Measurements from ENCODE around the gene POMT2. TPM values are rescaled to one million over a fixed set of nuclear protein-coding genes. Genes with fewer than 3 reads are reported as not detected.

POMT2 gene
- total RNA-seq, 2 experiments from 2014 or later, result 7.6 to 8.2 TPM

- peak overlapping the region; percentile 21 for H3K27ac Mint-ChIP-seq
- no peak for TF ChIP-seq CTCF (IDR thresholded peaks at IDR 0.05)
- peaks cover 9% of the 10 kb centered on the region for H3K36me3 Mint-ChIP-seq (ENCODE audit: low read depth)
- peaks cover 31% of the 10 kb centered on the region for H3K4me1 Mint-ChIP-seq (ENCODE audit: low read depth)
- peak overlapping the region; percentile 46 for H3K4me3 Mint-ChIP-seq
- H3K27me3 Mint-ChIP-seq, result no peaks in the 10 kb centered on the region
- no peaks in the 10 kb centered on the region for H3K9me3 ChIP-seq (ENCODE audit: control insufficient read depth in 1 of 2, insufficient read depth in 1 of 2, low read length in 2 of 2)
- no peak for ATAC-seq (ENCODE audit: poor library complexity)
- H3K27me3 ChIP-seq (ENCODE audit: control insufficient read depth in 1 of 2, insufficient read depth in 2 of 2, low read length in 2 of 2), result no peaks in the 10 kb centered on the region
- H3K4me3 ChIP-seq (ENCODE audit: low read length), result no peak overlapping the region
- DNase-seq, result no peak
- no peaks in the 10 kb centered on the region for H3K36me3 ChIP-seq (ENCODE audit: insufficient read depth, low read length)
- intact Hi-C loops (cut with DNase I, micrococcal nuclease), result loop anchor here (2.0 to 10.0 kb wide), 5 partner anchors 299 to 603 kb away; partner anchors contain the start of genes ANGEL1 (in 1 of the 2) and SPTLC2 (in 1 of the 2)
- H3K27ac ChIP-seq (ENCODE audit: low read depth in 1 of 2, low read length in 2 of 2), result no peak overlapping the region
- ChIA-PET CTCF (no interaction called here), POLR2A (no interaction called here)
- no peaks in the 10 kb centered on the region for H3K9me3 Mint-ChIP-seq
- H3K4me1 ChIP-seq (ENCODE audit: insufficient read depth, low read length), result peaks cover 23% of the 10 kb centered on the region
Measured at GRCh38 chr14:77318006-77318553, 2.6 kb downstream of the POMT2 start.

GRCh38 chr14:77316872-77317301, 3.8 kb downstream of the POMT2 start:
- Mint-ChIP-seq H3K27me3 (no peaks in the 10 kb centered on the region), H3K9me3 (no peaks in the 10 kb centered on the region), H3K4me1 (ENCODE audit: low read depth) (peaks cover 22% of the 10 kb centered on the region), H3K27ac (no peak overlapping the region), H3K4me3 (no peak overlapping the region), H3K36me3 (ENCODE audit: low read depth) (peaks cover 9% of the 10 kb centered on the region)
- ATAC-seq (ENCODE audit: poor library complexity) (no peak), DNase-seq (no peak)
- Histone ChIP-seq H3K4me3 (ENCODE audit: low read length) (no peak overlapping the region), H3K27me3 (ENCODE audit: control insufficient read depth in 1 of 2, insufficient read depth in 2 of 2, low read length in 2 of 2) (no peaks in the 10 kb centered on the region), H3K4me1 (ENCODE audit: insufficient read depth, low read length) (peaks cover 13% of the 10 kb centered on the region), H3K9me3 (ENCODE audit: control insufficient read depth in 1 of 2, insufficient read depth in 1 of 2, low read length in 2 of 2) (no peaks in the 10 kb centered on the region), H3K36me3 (ENCODE audit: insufficient read depth, low read length) (no peaks in the 10 kb centered on the region), H3K27ac (ENCODE audit: low read depth in 1 of 2, low read length in 2 of 2) (no peak overlapping the region)
- intact Hi-C loops (cut with DNase I, micrococcal nuclease), result loop anchor here (1.0 to 10.0 kb wide), 7 partner anchors 164 to 602 kb away; partner anchors contain the start of gene SPTLC2 (in 1 of the 2)
- ChIA-PET CTCF (interaction anchor here (1.0 to 2.4 kb wide), 4 partner anchors 9 to 441 kb away, joined by 4 to 11 read pairs (median 4); partner anchors contain the start of genes SAMD15 and TMED8), POLR2A (no interaction called here)
- no peak for TF ChIP-seq CTCF (IDR thresholded peaks at IDR 0.05)

- peak overlapping the region; percentile 32 for H3K4me3 Mint-ChIP-seq
- H3K27me3 Mint-ChIP-seq, result no peaks in the 10 kb centered on the region
- DNase-seq (no peak), ATAC-seq (ENCODE audit: poor library complexity) (no peak)
- no peak overlapping the region for H3K4me3 ChIP-seq (ENCODE audit: low read length)
- H3K27ac ChIP-seq (ENCODE audit: low read depth in 1 of 2, low read length in 2 of 2), result no peak overlapping the region
- H3K4me1 Mint-ChIP-seq (ENCODE audit: low read depth), result peaks cover 14% of the 10 kb centered on the region
- ChIA-PET POLR2A (interaction anchor here (0.5 to 0.8 kb wide), 2 partner anchors 61 to 340 kb away, joined by 3 read pairs; partner anchors contain the start of genes SAMD15 and TMED8), CTCF (interaction anchor here (0.6 to 2.4 kb wide), 13 partner anchors 8 to 1157 kb away, joined by 3 to 18 read pairs (median 4); partner anchors contain the start of genes SAMD15 and TMED8)
- intact Hi-C loops (cut with DNase I, micrococcal nuclease), result loop anchor here (1.0 to 10.0 kb wide), 7 partner anchors 163 to 601 kb away; partner anchors contain the start of gene SPTLC2 (in 1 of the 2)
- H3K4me1 ChIP-seq (ENCODE audit: insufficient read depth, low read length), result peaks cover 12% of the 10 kb centered on the region
- peaks cover 4% of the 10 kb centered on the region for H3K36me3 Mint-ChIP-seq (ENCODE audit: low read depth)
- TF ChIP-seq CTCF (IDR thresholded peaks at IDR 0.05), result no peak
- H3K36me3 ChIP-seq (ENCODE audit: insufficient read depth, low read length), result no peaks in the 10 kb centered on the region
- H3K27me3 ChIP-seq (ENCODE audit: control insufficient read depth in 1 of 2, insufficient read depth in 2 of 2, low read length in 2 of 2), result no peaks in the 10 kb centered on the region
- H3K27ac Mint-ChIP-seq, result no peak overlapping the region
- H3K9me3 ChIP-seq (ENCODE audit: control insufficient read depth in 1 of 2, insufficient read depth in 1 of 2, low read length in 2 of 2), result no peaks in the 10 kb centered on the region
- no peaks in the 10 kb centered on the region for H3K9me3 Mint-ChIP-seq
Measured at GRCh38 chr14:77316195-77316505, 4.5 kb downstream of the POMT2 start.

Measured in CD4-positive, alpha-beta T cell (primary cell).